Adrenal gland (tissue), 12 donors: ENCODE data around the gene TMEM163. TPM values are rescaled to one million over a fixed set of nuclear protein-coding genes. Genes with fewer than 3 reads are reported as not detected.

Experiments
- DNase-seq, 7 donors: peaks; one replicate each; pipeline ENCODE4 v3.0.0-alpha.2; 2019 to 2020
- H3K27ac ChIP-seq, 5 donors: fragments of 200-600 bp; sonication (generic) in 4 of 5; 1 replicate in 3 of 5; 2 replicates in 2 of 5; pipeline versions ENCODE4 v1.5.1 to v1.8.0; 2016 to 2020; ENCODE audit warnings: mild to moderate bottlenecking in 1 of 5
- H3K27me3 ChIP-seq: fragments of 200-600 bp; 2 replicates; pipeline ENCODE4 v1.8.0; 2021
- H3K36me3 ChIP-seq, 2 donors: fragments of 200-600 bp; replicated peaks in 1 of 2; 1 replicate in 1 of 2; 2 replicates in 1 of 2; pipeline versions ENCODE4 v1.5.1 to v1.8.0; 2018 to 2022
- H3K4me1 ChIP-seq, 2 donors: fragments of 200-600 bp; replicated peaks in 1 of 2; 1 replicate in 1 of 2; 2 replicates in 1 of 2; pipeline versions ENCODE4 v1.5.1 to v1.8.0; 2018 to 2021
- H3K4me3 ChIP-seq, 4 donors: fragments of 200-600 bp; sonication (generic) in 3 of 4; one replicate each; pipeline ENCODE4 v1.5.1; 2016 to 2018
- H3K9me3 ChIP-seq, 3 donors: fragments of 200-600 bp; sonication (generic) in 1 of 3; replicated peaks in 1 of 3; 1 replicate in 2 of 3; 2 replicates in 1 of 3; pipeline versions ENCODE4 v1.5.1 to v1.8.0; 2016 to 2021
- POLR2A ChIP-seq, 2 donors: fragments of 450-650 bp; IDR thresholded peaks; one replicate each; pipeline ENCODE4 v1.6.1; 2017; ENCODE audit warnings: antibody characterized with exemption in 2 of 2, mild to moderate bottlenecking in 2 of 2, moderate library complexity in 1 of 2
- WGBS, 4 donors: extraction: QIAGEN DNeasy Blood & Tissue Kit in 2 of 4; methylation state at CpG; one replicate each; pipeline versions ENCODE4 v1.1.5 to v1.1.7; 2013 to 2017; 5-methylcytosine and 5-hydroxymethylcytosine counted together
- intact Hi-C, 2 donors: fragments of 100-400 bp; cut with DNase I; formaldehyde crosslinking; loops; one replicate each; pipeline versions ENCODE4 v1.14.1 to v1.15.0; 2022 to 2023
- polyA plus RNA-seq, 3 donors: library from polyadenylated mRNA; stranded (reverse); fragments of 200-250 nt in 2 of 3; fragments of 350-450 nt in 1 of 3; fragmentation: Illumina TruSeq in 1 of 3; extraction: RNeasy Lipid Tissue Mini Kit (QIAGEN cat#74804) in 1 of 3; gene quantifications; one replicate each; pipeline ENCODE4 v1.2.3, GENCODE V29; 2013 to 2014
- total RNA-seq, 9 donors: library from RNA; depleted of rRNA in 4 of 9; stranded (reverse); fragments of >200 nt in 4 of 9; fragments of 120-200 nt in 1 of 9; fragmentation: NEBNext Ultra II Directional in 1 of 9; extraction: Animal tissue kit (Norgen Biotek cat#: 25700) in 1 of 9; gene quantifications; one replicate each; pipeline versions ENCODE4 v1.1.0 to v1.2.4, GENCODE V29; 2013 to 2023
- TF ChIP-seq, protein P1 (sequence below), 6 experiments: fragments of 450-650 bp in 4 of 6; fragments of 200-600 bp in 2 of 6; sonication (generic) in 1 of 6; IDR thresholded peaks; 1 replicate in 5 of 6; 2 replicates in 1 of 6; pipeline versions ENCODE4 v1.5.1 to v1.8.0; 2016 to 2021; ENCODE audit warnings: antibody characterized with exemption in 6 of 6, mild to moderate bottlenecking in 2 of 6, moderate library complexity in 1 of 6
- donor health status: healthy with polysubstance abuse.
- donor health status: Bipolar disorder and iron deficiency.
- donor health status: DM: yes; HTN: yes; CAD: no.
- donor health status: DM: no; HTN: no; CAD: no.
- donor health status: DM: no; HTN: no; CAD: no.
- donor health status: DM: yes; HTN: yes; CAD: no.

TMEM163 gene
- total and polyA plus RNA-seq, 12 donors = 3.6 to 21.6 (median 9.5) TPM

DNA sequence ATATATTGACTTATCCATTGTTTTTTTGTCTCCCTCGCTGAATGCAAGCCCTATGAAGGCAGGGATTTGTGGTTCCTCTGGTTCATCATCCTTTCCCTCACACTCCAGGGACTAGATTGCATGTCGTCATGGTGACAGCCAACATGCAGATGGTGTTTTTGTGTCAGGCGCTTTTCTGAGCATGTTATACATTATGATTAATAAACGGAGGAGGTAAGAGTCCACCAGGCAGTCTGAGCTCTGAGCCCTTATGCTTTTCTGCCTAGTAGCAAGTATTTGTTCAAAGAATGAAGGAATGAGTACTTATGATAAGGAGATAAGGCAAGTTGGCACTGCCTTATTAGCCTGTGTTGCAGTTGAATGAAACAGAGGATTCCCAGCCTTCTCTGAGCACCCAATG, 283.3 kb downstream of the TMEM163 start:
- Histone ChIP-seq H3K36me3 (no peaks in the 10 kb centered on the region), H3K27me3 (no peaks in the 10 kb centered on the region), H3K9me3 (no peaks in the 10 kb centered on the region), H3K27ac (no peak overlapping the region), H3K4me3 (no peak overlapping the region), H3K4me1 (no peaks in the 10 kb centered on the region)
- no peak for TF ChIP-seq POLR2A (IDR thresholded peaks at IDR 0.05)
- TF ChIP-seq, protein P1, sequence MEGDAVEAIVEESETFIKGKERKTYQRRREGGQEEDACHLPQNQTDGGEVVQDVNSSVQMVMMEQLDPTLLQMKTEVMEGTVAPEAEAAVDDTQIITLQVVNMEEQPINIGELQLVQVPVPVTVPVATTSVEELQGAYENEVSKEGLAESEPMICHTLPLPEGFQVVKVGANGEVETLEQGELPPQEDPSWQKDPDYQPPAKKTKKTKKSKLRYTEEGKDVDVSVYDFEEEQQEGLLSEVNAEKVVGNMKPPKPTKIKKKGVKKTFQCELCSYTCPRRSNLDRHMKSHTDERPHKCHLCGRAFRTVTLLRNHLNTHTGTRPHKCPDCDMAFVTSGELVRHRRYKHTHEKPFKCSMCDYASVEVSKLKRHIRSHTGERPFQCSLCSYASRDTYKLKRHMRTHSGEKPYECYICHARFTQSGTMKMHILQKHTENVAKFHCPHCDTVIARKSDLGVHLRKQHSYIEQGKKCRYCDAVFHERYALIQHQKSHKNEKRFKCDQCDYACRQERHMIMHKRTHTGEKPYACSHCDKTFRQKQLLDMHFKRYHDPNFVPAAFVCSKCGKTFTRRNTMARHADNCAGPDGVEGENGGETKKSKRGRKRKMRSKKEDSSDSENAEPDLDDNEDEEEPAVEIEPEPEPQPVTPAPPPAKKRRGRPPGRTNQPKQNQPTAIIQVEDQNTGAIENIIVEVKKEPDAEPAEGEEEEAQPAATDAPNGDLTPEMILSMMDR (IDR thresholded peaks at IDR 0.05) = no peak
- 90 to 99% (median 95%) methylated on average over 4 of the region's 4 CpGs for WGBS, 4 donors
- peak in 1 of 7 donors; percentile 15 for DNase-seq
- intact Hi-C loops = no loop called here

DNA sequence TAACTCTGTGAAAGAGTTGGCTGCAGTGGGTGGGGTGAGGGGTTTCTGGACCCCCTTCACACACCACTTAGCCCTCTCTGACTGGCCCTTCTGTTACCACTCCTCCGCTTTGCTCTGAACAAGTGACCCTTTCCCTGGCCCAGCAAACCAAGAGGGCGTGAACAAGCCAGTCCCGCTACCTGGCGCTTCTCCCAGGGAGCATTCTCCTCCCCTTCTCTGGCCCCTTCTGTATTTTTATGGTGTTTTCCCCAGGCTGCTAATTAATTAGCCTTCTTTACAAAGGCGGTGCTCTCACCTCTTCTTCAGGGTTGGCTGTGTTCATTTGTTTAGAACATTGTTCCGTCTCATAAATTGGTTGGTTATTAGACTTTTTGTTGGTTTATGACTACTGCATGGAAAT, 284.8 kb downstream of the TMEM163 start:
- Histone ChIP-seq H3K27me3 (no peaks in the 10 kb centered on the region), H3K4me1 (no peaks in the 10 kb centered on the region), H3K36me3 (peaks cover 0 to 13% of the 10 kb centered on the region in 2 donors), H3K27ac (no peak overlapping the region), H3K9me3 (no peaks in the 10 kb centered on the region), H3K4me3 (no peak overlapping the region)
- intact Hi-C loops = no loop called here
- peak in 1 of 7 donors; percentile 13 for DNase-seq
- 97 to 99% (median 98%) methylated on average over 6 of the region's 6 CpGs for WGBS, 4 donors
- TF ChIP-seq, protein P1 (IDR thresholded peaks at IDR 0.05) = no peak
- TF ChIP-seq POLR2A (IDR thresholded peaks at IDR 0.05) = no peak

DNA sequence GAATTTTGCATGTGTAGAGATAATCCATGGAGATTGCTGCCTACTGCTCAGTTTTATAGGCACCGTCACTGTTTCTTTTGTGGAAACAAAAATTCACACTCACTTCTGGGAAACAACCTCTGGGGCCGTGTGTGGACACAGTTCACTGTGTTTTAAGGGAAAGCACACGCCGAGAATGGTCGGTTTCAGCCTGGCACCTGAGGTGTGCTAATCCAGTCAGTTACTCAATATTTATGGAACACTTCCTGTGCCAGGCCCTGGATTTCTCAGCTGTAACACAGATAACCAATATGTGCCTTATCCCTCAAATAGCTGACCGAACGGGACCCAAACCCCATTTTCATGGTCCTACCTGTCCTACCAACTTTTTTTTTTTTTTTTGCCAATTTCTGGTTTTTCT, 285.3 kb downstream of the TMEM163 start:
- DNase-seq = peak in 1 of 7 donors; percentile 28
- Histone ChIP-seq H3K36me3 (peaks cover 0 to 18% of the 10 kb centered on the region in 2 donors), H3K4me1 (no peaks in the 10 kb centered on the region), H3K9me3 (no peaks in the 10 kb centered on the region), H3K27ac (no peak overlapping the region), H3K4me3 (no peak overlapping the region), H3K27me3 (no peaks in the 10 kb centered on the region)
- 94 to 99% (median 97%) methylated on average over 7 of the region's 7 CpGs for WGBS, 4 donors
- intact Hi-C loops = no loop called here
- TF ChIP-seq POLR2A (IDR thresholded peaks at IDR 0.05) = no peak
- TF ChIP-seq, protein P1 (IDR thresholded peaks at IDR 0.05) = no peak

DNA sequence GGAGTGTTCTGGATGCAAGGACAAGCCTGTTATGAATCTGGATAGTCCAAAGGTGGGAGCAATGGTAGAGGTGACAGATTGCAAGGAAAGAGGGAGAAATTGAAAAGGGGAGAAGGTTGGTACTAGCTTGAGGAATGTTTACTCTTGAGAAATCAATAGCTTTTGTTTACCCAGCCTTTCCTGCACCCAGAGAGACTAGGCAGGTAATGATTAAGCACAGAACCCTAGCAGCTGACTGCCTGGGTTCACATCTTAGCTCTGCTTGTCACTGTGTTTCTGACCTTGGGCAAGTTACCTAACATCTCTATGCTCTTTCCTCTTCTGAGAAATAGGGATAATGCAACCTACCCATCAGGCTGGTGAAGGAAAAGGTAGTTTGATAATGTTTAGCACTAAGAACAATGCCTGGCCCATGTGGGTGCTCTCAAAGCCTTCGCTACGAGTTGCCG, 286.3 kb downstream of the TMEM163 start:
- intact Hi-C loops = no loop called here

More for the DNA sequence above, 286.3 kb downstream of the TMEM163 start:
- DNase-seq = no peak
- no peaks in the 10 kb centered on the region for H3K27me3 ChIP-seq
- no peaks in the 10 kb centered on the region for H3K4me1 ChIP-seq
- TF ChIP-seq, protein P1 (IDR thresholded peaks at IDR 0.05) = no peak
- no peak for TF ChIP-seq POLR2A (IDR thresholded peaks at IDR 0.05)
- H3K4me3 ChIP-seq = no peak overlapping the region
- 93 to 98% (median 97%) methylated on average over 3 of the region's 3 CpGs for WGBS, 4 donors
- H3K36me3 ChIP-seq = peaks cover 0 to 20% of the 10 kb centered on the region in 2 donors
- no peaks in the 10 kb centered on the region for H3K9me3 ChIP-seq
- H3K27ac ChIP-seq = no peak overlapping the region
